ENCODE data around the gene AREG.

DNA sequence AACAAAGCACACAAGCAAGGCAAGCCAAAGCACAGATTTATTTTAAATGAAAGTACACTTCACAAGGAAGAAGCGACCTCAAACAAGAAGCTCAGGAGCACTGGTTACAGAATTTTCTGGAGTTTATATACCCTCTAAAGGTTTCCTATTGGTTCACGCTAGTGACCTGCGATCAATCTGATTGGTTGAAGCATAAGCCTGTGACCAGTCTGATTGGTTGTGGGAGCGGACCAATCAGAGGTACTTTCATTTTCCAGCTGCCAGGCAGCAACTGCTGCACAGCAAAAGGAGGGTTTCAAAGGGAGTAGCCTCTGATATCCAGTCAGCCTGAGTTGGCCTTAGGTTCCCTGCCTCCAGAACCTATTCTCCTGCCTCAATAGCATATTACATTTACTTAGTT, 4.6 kb upstream of the AREG start:
- TF ChIP-seq, protein P1, sequence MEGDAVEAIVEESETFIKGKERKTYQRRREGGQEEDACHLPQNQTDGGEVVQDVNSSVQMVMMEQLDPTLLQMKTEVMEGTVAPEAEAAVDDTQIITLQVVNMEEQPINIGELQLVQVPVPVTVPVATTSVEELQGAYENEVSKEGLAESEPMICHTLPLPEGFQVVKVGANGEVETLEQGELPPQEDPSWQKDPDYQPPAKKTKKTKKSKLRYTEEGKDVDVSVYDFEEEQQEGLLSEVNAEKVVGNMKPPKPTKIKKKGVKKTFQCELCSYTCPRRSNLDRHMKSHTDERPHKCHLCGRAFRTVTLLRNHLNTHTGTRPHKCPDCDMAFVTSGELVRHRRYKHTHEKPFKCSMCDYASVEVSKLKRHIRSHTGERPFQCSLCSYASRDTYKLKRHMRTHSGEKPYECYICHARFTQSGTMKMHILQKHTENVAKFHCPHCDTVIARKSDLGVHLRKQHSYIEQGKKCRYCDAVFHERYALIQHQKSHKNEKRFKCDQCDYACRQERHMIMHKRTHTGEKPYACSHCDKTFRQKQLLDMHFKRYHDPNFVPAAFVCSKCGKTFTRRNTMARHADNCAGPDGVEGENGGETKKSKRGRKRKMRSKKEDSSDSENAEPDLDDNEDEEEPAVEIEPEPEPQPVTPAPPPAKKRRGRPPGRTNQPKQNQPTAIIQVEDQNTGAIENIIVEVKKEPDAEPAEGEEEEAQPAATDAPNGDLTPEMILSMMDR (IDR thresholded peaks at IDR 0.05) = no peak
- no peak for TF ChIP-seq EP300 (IDR thresholded peaks at IDR 0.05)
- TF ChIP-seq POLR2A (IDR thresholded peaks at IDR 0.05) = no peak
